ENCODE results near the gene EOLA2. TPM values are rescaled to one million over a fixed set of nuclear protein-coding genes. Genes with fewer than 3 reads are reported as not detected.
A peak's percentile ranks its signal among the peaks of the same experiment; 100 is the strongest.
"Not testable (repeated sequence)": the region's sequence is repeated elsewhere in the genome, so short reads cannot be mapped to it uniquely, and the experiment has no call there.

EOLA2 gene
- total RNA-seq, 4 donors from 2014 or later = 16.0 to 22.5 (median 19.3) TPM

DNA sequence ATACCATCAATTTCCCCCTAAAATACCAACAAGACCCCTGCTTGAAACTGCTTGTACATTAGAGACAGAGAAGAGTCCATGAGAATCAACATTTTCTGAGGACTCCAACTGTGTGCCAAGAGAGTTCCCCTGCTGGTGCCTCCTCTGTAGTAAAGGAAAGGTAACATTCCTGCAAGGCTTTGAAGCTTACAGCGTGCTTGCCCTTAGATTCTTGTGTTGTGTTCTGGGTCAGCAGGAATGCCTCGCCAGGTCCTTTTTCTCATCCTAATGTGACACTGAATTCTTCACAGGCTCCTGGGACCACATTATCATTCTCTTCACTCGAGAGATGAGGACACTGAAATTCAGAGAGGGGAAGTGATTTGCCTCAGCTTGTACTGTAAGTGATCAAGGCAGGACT is 9.7 kb upstream of the EOLA2 start:
- 69 to 84% methylated on average over 3 of the region's 3 CpGs for WGBS, 2 donors
- no peak overlapping the region for H3K4me3 ChIP-seq (ENCODE audit: low read depth, poor library complexity, severe bottlenecking)
- TF ChIP-seq POLR2A (IDR thresholded peaks at IDR 0.05) = no peak
- TF ChIP-seq CTCF (IDR thresholded peaks at IDR 0.05) = no peak
- intact Hi-C loops (cut with DNase I; ENCODE audit: low total_unique reads) = no loop called here
- DNase-seq (ENCODE audit: low spot score in 2 of 2) = no peak

DNA sequence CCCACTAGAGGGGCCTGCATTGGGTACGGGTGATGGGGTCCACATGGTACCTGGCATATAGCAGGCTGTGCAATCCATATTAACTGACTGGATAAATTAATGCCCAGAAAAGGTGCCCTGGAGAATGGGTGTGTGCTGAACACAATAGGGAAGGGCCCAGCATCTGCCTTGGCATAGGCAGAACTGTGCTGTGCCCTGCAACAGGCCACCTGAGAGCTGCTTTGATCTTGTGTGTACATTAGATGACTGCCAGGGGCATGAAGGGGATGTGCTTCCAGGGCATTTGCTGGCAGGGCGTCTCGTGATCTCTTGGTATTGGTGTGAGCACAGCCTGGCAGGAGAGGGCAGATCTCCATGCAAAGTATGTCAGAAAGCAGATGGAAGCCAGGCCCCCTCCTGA is 8.6 kb upstream of the EOLA2 start:
- WGBS, 2 donors = no CpG with 5 or more reads among the region's 3 CpGs
- DNase-seq (ENCODE audit: low spot score in 2 of 2); intact Hi-C loops (cut with DNase I; ENCODE audit: low total_unique reads); H3K4me3 ChIP-seq (ENCODE audit: low read depth, poor library complexity, severe bottlenecking): not testable (repeated sequence)

DNA sequence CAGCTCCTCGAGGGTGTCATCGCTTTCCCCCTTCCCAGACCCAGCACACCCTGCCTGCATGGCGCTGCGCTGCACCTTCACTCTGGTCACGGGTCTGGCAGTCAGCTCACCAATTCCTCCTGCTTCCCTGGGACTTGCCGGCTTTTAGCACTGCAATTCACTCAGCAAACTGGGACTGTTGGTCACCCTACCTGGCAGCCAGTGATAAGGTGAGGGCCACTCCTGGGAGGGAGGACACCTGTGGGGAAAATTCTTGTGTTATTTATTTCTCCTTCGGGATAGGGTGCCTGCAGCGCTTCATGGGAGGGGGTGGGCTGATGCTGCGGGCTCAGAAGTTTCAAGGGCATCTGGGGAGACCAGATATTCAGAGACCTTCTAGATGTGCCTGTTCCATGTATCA is 7.5 kb upstream of the EOLA2 start:
- WGBS, 2 donors = 86 to 90% methylated on average over 4 to 8 of the region's 9 CpGs
- DNase-seq (ENCODE audit: low spot score in 2 of 2); intact Hi-C loops (cut with DNase I; ENCODE audit: low total_unique reads); H3K4me3 ChIP-seq (ENCODE audit: low read depth, poor library complexity, severe bottlenecking): not testable (repeated sequence)

DNA sequence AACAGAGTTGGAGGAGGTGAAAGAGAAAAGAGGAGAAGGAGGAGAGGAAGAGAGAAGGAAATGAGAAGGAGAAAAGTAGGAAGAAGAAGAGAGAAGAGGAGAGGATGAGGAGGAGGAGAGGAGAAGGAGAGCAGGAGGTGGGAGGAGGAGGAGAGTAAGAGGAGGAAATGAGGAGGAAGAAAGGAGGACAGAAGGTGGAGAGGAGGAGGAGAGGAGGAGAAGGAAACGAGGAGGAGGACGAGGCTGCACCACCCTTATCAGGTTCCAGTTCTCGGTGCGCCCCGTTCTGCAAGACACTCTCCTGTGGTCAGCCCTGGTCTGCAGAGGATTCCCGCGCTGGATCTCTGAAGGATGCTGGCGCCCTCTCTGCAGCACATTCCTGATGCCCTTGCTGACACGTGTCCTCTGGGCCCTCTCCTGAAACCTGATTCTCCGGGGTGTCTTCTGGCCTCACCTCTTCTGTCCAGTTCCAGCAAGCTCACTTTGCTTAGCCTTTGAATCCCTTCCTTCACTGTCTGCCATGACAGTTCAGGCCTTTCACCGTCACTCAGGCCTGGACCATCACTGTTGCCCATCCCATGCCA is 6.9 kb upstream of the EOLA2 start:
- peak in 1 of 2 donors; percentile 72 for DNase-seq (ENCODE audit: low spot score in 2 of 2)
- intact Hi-C loops (cut with DNase I; ENCODE audit: low total_unique reads); H3K4me3 ChIP-seq (ENCODE audit: low read depth, poor library complexity, severe bottlenecking): not testable (repeated sequence)
- 73 to 89% methylated on average over 11 of the region's 11 CpGs for WGBS, 2 donors

GRCh38 chrX:149940674-149941024 is 2.4 kb upstream of the EOLA2 start:
- H3K4me3 ChIP-seq (ENCODE audit: low read depth, poor library complexity, severe bottlenecking); intact Hi-C loops (cut with DNase I; ENCODE audit: low total_unique reads); DNase-seq (ENCODE audit: low spot score in 2 of 2): not testable (repeated sequence)
- WGBS, 2 donors = 0 to 25% methylated on average over 3 to 10 of the region's 11 CpGs

GRCh38 chrX:149939905-149940673 is 1.8 kb upstream of the EOLA2 start:
- intact Hi-C loops (cut with DNase I; ENCODE audit: low total_unique reads) = no loop called here
- peak overlapping the region; percentile 32 for H3K4me3 ChIP-seq (ENCODE audit: low read depth, poor library complexity, severe bottlenecking)
- WGBS, 2 donors = 1 to 39% methylated on average over 26 to 27 of the region's 27 CpGs
- peak; percentile 95 to 98 for DNase-seq (ENCODE audit: low spot score in 2 of 2)
- TF ChIP-seq CTCF (IDR thresholded peaks at IDR 0.05) (no peak), POLR2A (IDR thresholded peaks at IDR 0.05) (no peak)

GRCh38 chrX:149939655-149939904 is 1.3 kb upstream of the EOLA2 start:
- TF ChIP-seq CTCF (IDR thresholded peaks at IDR 0.05) (no peak), POLR2A (IDR thresholded peaks at IDR 0.05) (no peak)
- intact Hi-C loops (cut with DNase I; ENCODE audit: low total_unique reads) = no loop called here
- DNase-seq (ENCODE audit: low spot score in 2 of 2) = no peak
- H3K4me3 ChIP-seq (ENCODE audit: low read depth, poor library complexity, severe bottlenecking) = peak overlapping the region; percentile 32
- WGBS, 2 donors = 7 to 60% methylated on average over 7 to 17 of the region's 17 CpGs
